IMR-90 (cell line): ENCODE data around the gene AHSA1. TPM values are rescaled to one million over a fixed set of nuclear protein-coding genes. Genes with fewer than 3 reads are reported as not detected.

Experiments used
- ATAC-seq: fragments of 200-7000 bp; cut with Tn5 transposase; 2 replicates; pipeline ENCODE4 v1.9.1; 2020; ENCODE audit warnings: low read depth, mild to moderate bottlenecking, moderate library complexity
- BruUV-seq: library from RNA; stranded (reverse); fragments of 400-500 nt; replicated peaks from 2 replicates; lab custom pipeline; 2021; lab: Mats Ljungman, UMichigan
- CTCF ChIA-PET: fragments of 300-600 bp; formaldehyde crosslinking; extraction: SDS; loops from one replicate; lab custom pipeline; 2021; ENCODE audit warnings: antibody characterized with exemption; lab: Yijun Ruan, JAX
- POLR2A ChIA-PET: fragments of 300-600 bp; sonication (Branson Sonifier 250); formaldehyde crosslinking; loops from one replicate; lab custom pipeline; 2022; ENCODE audit warnings: antibody characterized with exemption; ENCODE audit not compliant: unreplicated experiment; lab: Charles Lee
- DNase-seq: peaks from one replicate; pipeline ENCODE4 v3.0.0; 2013
- H2AFZ ChIP-seq: replicated peaks from 2 replicates; pipeline ENCODE3; 2013; ENCODE audit warnings: low read length, mild to moderate bottlenecking; ENCODE audit not compliant: poor library complexity
- H2AK5ac ChIP-seq: 2 replicates; pipeline ENCODE4 v1.6.1; 2013; ENCODE audit warnings: low read depth, low read length, inconsistent platforms
- H2AK9ac ChIP-seq: replicated peaks from 2 replicates; pipeline ENCODE3; 2013; ENCODE audit warnings: mild to moderate bottlenecking, low read depth, low read length, moderate library complexity; ENCODE audit not compliant: poor library complexity
- H2BK120ac ChIP-seq: 2 replicates; pipeline ENCODE4 v1.6.1; 2013; ENCODE audit warnings: low read depth, low read length, inconsistent platforms
- H2BK15ac ChIP-seq: 3 replicates; pipeline ENCODE4 v1.6.1; 2013; ENCODE audit warnings: low read depth, low read length, inconsistent platforms
- H2BK20ac ChIP-seq: 2 replicates; pipeline ENCODE4 v1.6.1; 2013; ENCODE audit warnings: low read depth, mild to moderate bottlenecking, inconsistent platforms, low read length, moderate library complexity
- H2BK5ac ChIP-seq: 2 replicates; pipeline ENCODE4 v1.6.1; 2013; ENCODE audit warnings: mild to moderate bottlenecking, low read depth, low read length, inconsistent platforms; ENCODE audit not compliant: poor library complexity, severe bottlenecking
- H3K14ac ChIP-seq: replicated peaks from 2 replicates; pipeline ENCODE4 v1.6.1; 2013; ENCODE audit warnings: low read depth, low read length, inconsistent platforms
- H3K18ac ChIP-seq: 2 replicates; pipeline ENCODE4 v1.6.1; 2013; ENCODE audit warnings: low read depth, low read length, control low read depth
- H3K23ac ChIP-seq: 2 replicates; pipeline ENCODE4 v1.6.1; 2013; ENCODE audit warnings: low read depth, low read length, inconsistent platforms
- H3K27ac ChIP-seq: 2 replicates; pipeline ENCODE4 v1.5.1; 2013; ENCODE audit warnings: mild to moderate bottlenecking, control low read depth, low read length; ENCODE audit not compliant: insufficient read depth
- H3K27me3 ChIP-seq: 2 replicates; pipeline ENCODE4 v1.6.1; 2013; ENCODE audit warnings: low read length; ENCODE audit not compliant: control insufficient read depth, insufficient read depth
- H3K36me3 ChIP-seq: 2 replicates; pipeline ENCODE4 v1.6.1; 2013; ENCODE audit warnings: low read length, mixed read lengths; ENCODE audit not compliant: control insufficient read depth, insufficient read depth
- H3K4ac ChIP-seq: 2 replicates; pipeline ENCODE4 v1.6.1; 2013; ENCODE audit warnings: low read depth, low read length, inconsistent platforms
- H3K4me1 ChIP-seq: 2 replicates; pipeline ENCODE4 v1.6.1; 2013; ENCODE audit warnings: low read length, mixed read lengths; ENCODE audit not compliant: control insufficient read depth, insufficient read depth
- H3K4me2 ChIP-seq: 2 replicates; pipeline ENCODE4 v1.6.1; 2013; ENCODE audit warnings: low read depth, mild to moderate bottlenecking, control low read depth, low read length, moderate library complexity
- H3K4me3 ChIP-seq: 2 replicates; pipeline ENCODE4 v1.5.1; 2013; ENCODE audit warnings: low read depth, mild to moderate bottlenecking, control low read depth, low read length, moderate library complexity; ENCODE audit not compliant: insufficient read depth
- H3K56ac ChIP-seq: 2 replicates; pipeline ENCODE4 v1.6.1; 2013; ENCODE audit warnings: low read length, inconsistent platforms; ENCODE audit not compliant: insufficient read depth; ENCODE audit errors: extremely low read depth
- H3K79me1 ChIP-seq, 2 experiments: 2 replicates each; pipeline ENCODE4 v1.6.1; 2013; ENCODE audit warnings: low read length in 2 of 2, inconsistent platforms in 1 of 2, low read depth in 1 of 2
- H3K9ac ChIP-seq: 2 replicates; pipeline ENCODE4 v1.6.1; 2013; ENCODE audit warnings: low read depth, low read length, control low read depth
- H3K9me1 ChIP-seq: 2 replicates; pipeline ENCODE4 v1.6.1; 2013; ENCODE audit warnings: low read length, inconsistent platforms; ENCODE audit not compliant: insufficient read depth
- H3K9me3 ChIP-seq: 2 replicates; pipeline ENCODE4 v1.6.1; 2013; ENCODE audit warnings: low read length; ENCODE audit not compliant: control insufficient read depth, insufficient read depth
- H4K20me1 ChIP-seq: 2 replicates; pipeline ENCODE4 v1.6.1; 2013; ENCODE audit warnings: low read length, inconsistent platforms; ENCODE audit not compliant: insufficient read depth
- H4K5ac ChIP-seq: 2 replicates; pipeline ENCODE4 v1.6.1; 2013; ENCODE audit warnings: mild to moderate bottlenecking, low read depth, low read length, control low read depth
- H4K8ac ChIP-seq, 2 experiments: 2 replicates each; pipeline ENCODE4 v1.6.1; 2013; ENCODE audit warnings: low read depth in 2 of 2, low read length in 2 of 2, control low read depth in 1 of 2, inconsistent platforms in 1 of 2
- H4K91ac ChIP-seq: 2 replicates; pipeline ENCODE4 v1.6.1; 2013; ENCODE audit warnings: low read depth, low read length, inconsistent platforms; ENCODE audit not compliant: insufficient read depth
- BHLHE40 ChIP-seq: fragments of 150-350 bp; IDR thresholded peaks from 2 replicates; pipeline ENCODE4 v1.6.1; 2016; ENCODE audit warnings: mild to moderate bottlenecking, low read depth, low read length
- CEBPB ChIP-seq: IDR thresholded peaks from 2 replicates; pipeline ENCODE4 v1.6.1; 2012; ENCODE audit warnings: low read depth, low read length, improper control_type of control experiment
- CHD1 ChIP-seq: IDR thresholded peaks from 2 replicates; pipeline ENCODE4 v1.6.1; 2012; ENCODE audit warnings: low read depth, low read length, improper control_type of control experiment
- FOS ChIP-seq: fragments of 150-350 bp; IDR thresholded peaks from 2 replicates; pipeline ENCODE4 v1.6.1; 2016; ENCODE audit warnings: low read depth, low read length
- MAFK ChIP-seq: IDR thresholded peaks from 2 replicates; pipeline ENCODE4 v1.6.1; 2012; ENCODE audit warnings: low read depth, low read length, improper control_type of control experiment
- MAZ ChIP-seq: IDR thresholded peaks from 2 replicates; pipeline ENCODE4 v1.6.1; 2012; ENCODE audit warnings: low read depth, mild to moderate bottlenecking, low read length, improper control_type of control experiment, moderate library complexity, borderline replicate concordance
- MXI1 ChIP-seq: IDR thresholded peaks from 2 replicates; pipeline ENCODE4 v1.6.1; 2012; ENCODE audit warnings: low read depth, mild to moderate bottlenecking, low read length, moderate library complexity, borderline replicate concordance
- NFE2L2 ChIP-seq: fragments of 150-350 bp; IDR thresholded peaks from 2 replicates; pipeline ENCODE4 v1.6.1; 2016; ENCODE audit warnings: low read depth, mild to moderate bottlenecking, low read length
- POLR2A ChIP-seq: IDR thresholded peaks from 2 replicates; pipeline ENCODE4 v1.6.1; 2012; ENCODE audit warnings: mild to moderate bottlenecking, low read depth, low read length
- RAD21 ChIP-seq: IDR thresholded peaks from 2 replicates; pipeline ENCODE4 v1.6.1; 2012; ENCODE audit warnings: low read length, improper control_type of control experiment
- RCOR1 ChIP-seq: IDR thresholded peaks from 2 replicates; pipeline ENCODE4 v1.6.1; 2012; ENCODE audit warnings: mild to moderate bottlenecking, low read length, improper control_type of control experiment; ENCODE audit not compliant: insufficient replicate concordance
- RFX5 ChIP-seq: IDR thresholded peaks from 2 replicates; pipeline ENCODE4 v1.8.0; 2012; ENCODE audit warnings: low read depth, mild to moderate bottlenecking, low read length, moderate library complexity
- SMC3 ChIP-seq: fragments of 150-350 bp; IDR thresholded peaks from 2 replicates; pipeline ENCODE4 v1.6.1; 2016; ENCODE audit warnings: low read depth, mild to moderate bottlenecking, antibody characterized with exemption, low read length, moderate library complexity
- WGBS, 2 experiments: methylation state at CpG; one replicate each; pipeline versions ENCODE4 v1.1.5 to v1.1.7; 2013; ENCODE audit warnings: missing lambda C conversion rate in 2 of 2; ENCODE audit not compliant: insufficient read length in 1 of 2; ENCODE audit errors: extremely low coverage in 2 of 2; 5-methylcytosine and 5-hydroxymethylcytosine counted together
- dilution Hi-C: fragments of 300-500 bp; cut with HindIII; formaldehyde crosslinking; loops from one replicate; pipeline ENCODE4 v1.14.3; 2018; ENCODE audit warnings: low sequenced_read_pairs; ENCODE audit not compliant: unreplicated experiment
- in situ Hi-C: fragments of 300-500 bp; cut with MboI; formaldehyde crosslinking; loops from 3 replicates; pipeline ENCODE4 v1.14.3; 2019; ENCODE audit warnings: low sequenced_read_pairs, inconsistent platforms, mixed read lengths
- intact Hi-C: fragments of 100-400 bp; cut with micrococcal nuclease; formaldehyde crosslinking; loops from 2 replicates; pipeline ENCODE4 v1.10.0; 2022
- polyA plus RNA-seq, 3 experiments: library from polyadenylated mRNA; depleted of rRNA; stranded (reverse); fragments of >200 nt; gene quantifications; 2 replicates each; pipeline ENCODE4 v1.2.3, GENCODE V29; 2012; ENCODE audit warnings: low replicate concordance in 1 of 3
- total RNA-seq: library from RNA; depleted of rRNA; stranded (reverse); fragments of >200 nt; gene quantifications from 2 replicates; pipeline ENCODE4 v1.2.3, GENCODE V29; 2012
- TF ChIP-seq, protein P1 (sequence below): conservative IDR thresholded peaks from 2 replicates; pipeline ENCODE4 v1.5.1; 2012; ENCODE audit warnings: mild to moderate bottlenecking, low read depth, low read length, improper control_type of control experiment
- TF ChIP-seq, protein P2 (sequence below): fragments of 150-350 bp; IDR thresholded peaks from 2 replicates; pipeline ENCODE4 v1.6.1; 2017; ENCODE audit warnings: mild to moderate bottlenecking, antibody characterized with exemption, low read length, low read depth
- TF ChIP-seq, protein P3 (sequence below): fragments of 150-350 bp; IDR thresholded peaks from 2 replicates; pipeline ENCODE4 v1.6.1; 2016; ENCODE audit warnings: low read depth, mild to moderate bottlenecking, low read length, moderate library complexity, borderline replicate concordance

The AHSA1 gene
- total and polyA plus RNA-seq, 2 of the 4 experiments (the other 2 are of a cell fraction) = 166 to 252 TPM

DNA sequence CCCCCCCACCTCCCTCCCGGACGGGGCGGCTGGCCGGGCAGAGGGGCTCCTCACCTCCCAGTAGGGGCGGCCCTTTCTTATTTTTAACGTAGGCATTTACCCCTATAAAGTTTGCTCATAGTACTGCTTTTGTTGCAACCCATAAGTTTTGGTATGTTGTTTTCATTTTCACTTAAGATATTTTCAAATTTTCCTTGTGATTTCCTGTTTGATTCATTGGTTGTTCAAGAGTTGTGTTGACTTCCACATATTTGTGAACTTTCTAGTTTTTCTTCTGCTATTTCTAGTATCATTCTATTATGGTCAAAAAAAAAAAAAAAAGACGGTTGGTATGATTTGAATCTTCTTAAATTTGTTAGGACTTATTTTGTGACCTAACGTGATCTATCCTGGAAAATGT, 41.1 kb upstream of the AHSA1 start:
- ChIA-PET CTCF (no interaction called here), POLR2A (no interaction called here)
- H4K8ac ChIP-seq = no peak overlapping the region
- no peak overlapping the region for H3K18ac ChIP-seq
- no CpG with 5 or more reads among the region's 8 CpGs for WGBS, 2 experiments
- H3K79me1 ChIP-seq = no peaks in the 10 kb centered on the region
- no peak overlapping the region for H3K4ac ChIP-seq
- no peak overlapping the region for H3K14ac ChIP-seq
- no peak overlapping the region for H2BK120ac ChIP-seq
- H4K20me1 ChIP-seq = no peaks in the 10 kb centered on the region
- no peaks in the 10 kb centered on the region for H3K27me3 ChIP-seq
- H2BK5ac ChIP-seq = no peak overlapping the region
- H4K5ac ChIP-seq = no peak overlapping the region
- H3K4me3 ChIP-seq = no peak overlapping the region
- no peak for DNase-seq
- no peaks in the 10 kb centered on the region for H3K36me3 ChIP-seq
- no peak overlapping the region for H2AK9ac ChIP-seq
- BruUV-seq = no TSS peak
- no peak overlapping the region for H2AK5ac ChIP-seq
- H3K56ac ChIP-seq = no peak overlapping the region
- H3K4me1 ChIP-seq = no peaks in the 10 kb centered on the region
- H3K27ac ChIP-seq = no peak overlapping the region
- H3K9me1 ChIP-seq = no peaks in the 10 kb centered on the region
- dilution Hi-C loops (no loop called here), in situ Hi-C loops (no loop called here), intact Hi-C loops (no loop called here)
- H3K9ac ChIP-seq = no peak overlapping the region
- TF ChIP-seq SMC3 = no peak
- no peak for TF ChIP-seq FOS
- no peak for TF ChIP-seq MAFK
- no peak for TF ChIP-seq MAZ
- TF ChIP-seq, protein P1, sequence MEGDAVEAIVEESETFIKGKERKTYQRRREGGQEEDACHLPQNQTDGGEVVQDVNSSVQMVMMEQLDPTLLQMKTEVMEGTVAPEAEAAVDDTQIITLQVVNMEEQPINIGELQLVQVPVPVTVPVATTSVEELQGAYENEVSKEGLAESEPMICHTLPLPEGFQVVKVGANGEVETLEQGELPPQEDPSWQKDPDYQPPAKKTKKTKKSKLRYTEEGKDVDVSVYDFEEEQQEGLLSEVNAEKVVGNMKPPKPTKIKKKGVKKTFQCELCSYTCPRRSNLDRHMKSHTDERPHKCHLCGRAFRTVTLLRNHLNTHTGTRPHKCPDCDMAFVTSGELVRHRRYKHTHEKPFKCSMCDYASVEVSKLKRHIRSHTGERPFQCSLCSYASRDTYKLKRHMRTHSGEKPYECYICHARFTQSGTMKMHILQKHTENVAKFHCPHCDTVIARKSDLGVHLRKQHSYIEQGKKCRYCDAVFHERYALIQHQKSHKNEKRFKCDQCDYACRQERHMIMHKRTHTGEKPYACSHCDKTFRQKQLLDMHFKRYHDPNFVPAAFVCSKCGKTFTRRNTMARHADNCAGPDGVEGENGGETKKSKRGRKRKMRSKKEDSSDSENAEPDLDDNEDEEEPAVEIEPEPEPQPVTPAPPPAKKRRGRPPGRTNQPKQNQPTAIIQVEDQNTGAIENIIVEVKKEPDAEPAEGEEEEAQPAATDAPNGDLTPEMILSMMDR = no peak
- TF ChIP-seq CEBPB = no peak
- TF ChIP-seq MXI1 = no peak
- TF ChIP-seq CHD1 = no peak
- no peak for TF ChIP-seq RCOR1
- TF ChIP-seq NFE2L2 = no peak
- TF ChIP-seq BHLHE40 = no peak
- no peak for TF ChIP-seq RAD21
- TF ChIP-seq, protein P2, sequence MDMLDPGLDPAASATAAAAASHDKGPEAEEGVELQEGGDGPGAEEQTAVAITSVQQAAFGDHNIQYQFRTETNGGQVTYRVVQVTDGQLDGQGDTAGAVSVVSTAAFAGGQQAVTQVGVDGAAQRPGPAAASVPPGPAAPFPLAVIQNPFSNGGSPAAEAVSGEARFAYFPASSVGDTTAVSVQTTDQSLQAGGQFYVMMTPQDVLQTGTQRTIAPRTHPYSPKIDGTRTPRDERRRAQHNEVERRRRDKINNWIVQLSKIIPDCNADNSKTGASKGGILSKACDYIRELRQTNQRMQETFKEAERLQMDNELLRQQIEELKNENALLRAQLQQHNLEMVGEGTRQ = no peak
- TF ChIP-seq, protein P3, sequence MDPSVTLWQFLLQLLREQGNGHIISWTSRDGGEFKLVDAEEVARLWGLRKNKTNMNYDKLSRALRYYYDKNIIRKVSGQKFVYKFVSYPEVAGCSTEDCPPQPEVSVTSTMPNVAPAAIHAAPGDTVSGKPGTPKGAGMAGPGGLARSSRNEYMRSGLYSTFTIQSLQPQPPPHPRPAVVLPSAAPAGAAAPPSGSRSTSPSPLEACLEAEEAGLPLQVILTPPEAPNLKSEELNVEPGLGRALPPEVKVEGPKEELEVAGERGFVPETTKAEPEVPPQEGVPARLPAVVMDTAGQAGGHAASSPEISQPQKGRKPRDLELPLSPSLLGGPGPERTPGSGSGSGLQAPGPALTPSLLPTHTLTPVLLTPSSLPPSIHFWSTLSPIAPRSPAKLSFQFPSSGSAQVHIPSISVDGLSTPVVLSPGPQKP = no peak
- no peak for TF ChIP-seq POLR2A
- TF ChIP-seq RFX5 = no peak
- no peak for ATAC-seq
- no peak overlapping the region for H2BK20ac ChIP-seq
- peaks cover 8% of the 10 kb centered on the region; the same call in 1 of the 2 replicates for H3K9me3 ChIP-seq
- no peak overlapping the region for H3K4me2 ChIP-seq
- no peak overlapping the region for H3K23ac ChIP-seq
- no peak overlapping the region for H2AFZ ChIP-seq
- no peak overlapping the region for H2BK15ac ChIP-seq
- H4K91ac ChIP-seq = no peak overlapping the region
